GM21381 (cell line): ENCODE measurements around the gene IL17RC.

ENCODE experiments used
- ATAC-seq: cut with Tn5 transposase; IDR thresholded peaks from one replicate; pipeline ENCODE4 v1.9.1; 2021; ENCODE audit warnings: mild to moderate bottlenecking, moderate library complexity; ENCODE audit not compliant: unreplicated experiment

The IL17RC gene

DNA sequence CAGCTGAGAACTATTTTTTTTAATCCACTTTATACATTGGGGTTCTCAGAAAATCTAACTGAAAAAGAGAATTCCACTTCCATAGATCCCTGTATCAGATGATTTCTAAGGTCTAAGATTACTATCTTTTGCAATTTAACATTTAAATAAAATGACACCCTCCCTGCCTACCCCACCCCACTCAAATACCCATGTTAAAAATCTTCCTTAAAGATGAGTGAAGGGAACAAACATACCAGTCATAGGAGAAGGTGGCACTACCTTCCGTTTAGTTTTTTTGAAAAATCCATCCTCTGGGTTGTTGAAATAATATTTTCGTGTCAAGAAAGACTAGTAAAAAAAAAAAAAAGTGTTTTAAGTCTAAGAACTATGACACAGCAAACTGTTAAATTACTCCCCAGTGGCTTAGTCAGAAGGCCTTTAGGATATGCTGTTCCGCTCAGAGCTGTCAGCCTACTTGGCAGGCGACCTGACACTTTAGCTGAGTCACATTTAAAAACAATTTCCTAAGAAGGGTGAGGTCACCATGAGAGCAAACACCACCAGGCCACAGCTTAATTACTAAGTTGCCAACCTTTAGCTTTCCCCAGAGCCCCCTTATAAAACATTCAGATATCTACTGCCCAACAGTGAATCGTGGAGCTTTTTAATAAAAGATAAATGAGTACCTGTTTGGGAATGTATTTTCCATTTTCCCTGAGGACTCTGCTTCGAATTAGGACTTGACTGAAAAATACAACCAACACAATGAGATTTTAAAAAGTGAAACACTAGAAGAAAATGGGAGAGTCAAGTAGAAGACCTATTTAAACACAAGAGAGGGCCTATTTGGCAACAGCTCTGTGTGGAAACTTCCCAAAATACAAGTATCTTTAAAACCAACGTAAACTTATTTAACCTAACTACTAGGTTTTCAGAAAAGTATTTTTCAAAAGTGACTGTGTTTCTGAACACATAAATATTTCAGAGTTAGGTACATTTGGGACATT is 60.1 kb downstream of the IL17RC start:
- no peak for ATAC-seq

DNA sequence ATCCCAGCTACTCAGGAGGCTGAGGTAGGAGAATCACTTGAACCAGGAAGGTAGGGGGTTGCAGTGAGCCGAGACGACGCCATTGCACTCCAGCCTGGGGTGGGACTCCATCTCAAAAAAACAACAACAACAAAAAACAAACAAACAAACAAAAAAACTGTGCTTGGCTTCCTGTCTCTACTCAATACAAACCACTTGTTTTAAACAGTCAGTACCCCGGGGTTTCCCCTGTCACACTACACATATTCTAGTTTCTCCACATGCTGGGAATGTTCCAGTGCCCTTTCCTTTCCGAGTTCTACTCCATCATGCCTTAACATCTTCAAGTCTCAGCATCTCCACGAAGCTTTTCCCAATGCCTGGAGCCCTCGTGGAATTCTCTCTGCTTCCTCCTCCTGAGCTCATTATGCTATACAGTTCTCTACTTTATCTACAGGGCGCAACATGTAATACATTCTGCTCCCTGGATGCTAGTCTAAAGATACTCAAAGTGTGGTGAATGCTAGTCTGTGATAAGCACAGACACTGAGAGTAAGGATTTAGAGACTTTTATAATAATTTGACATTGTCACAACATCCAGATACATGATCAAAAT is 61.9 kb downstream of the IL17RC start:
- no peak for ATAC-seq

DNA sequence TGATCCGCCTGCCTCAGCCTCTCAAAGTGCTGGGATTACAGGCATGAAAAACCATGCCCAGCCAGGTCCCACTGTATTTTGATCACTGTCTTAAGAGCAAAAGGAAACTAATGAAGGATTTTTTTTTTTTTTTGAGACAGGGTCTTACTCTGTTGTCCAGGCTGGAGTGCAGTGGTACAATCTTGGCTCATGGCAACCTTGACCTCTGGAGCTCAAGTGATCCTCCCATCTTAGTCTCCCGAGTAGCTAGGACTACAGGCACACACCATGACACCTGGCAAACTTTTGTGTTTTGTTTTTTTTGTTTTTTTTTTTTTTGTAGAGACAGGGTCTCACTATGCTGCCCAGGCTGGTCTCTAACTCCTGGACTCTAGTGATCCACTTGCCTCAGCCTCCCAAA is 63.4 kb downstream of the IL17RC start:
- no peak for ATAC-seq
